Lung (tissue), 12 donors: ENCODE results near the gene MYL7. TPM values are rescaled to one million over a fixed set of nuclear protein-coding genes. Genes with fewer than 3 reads are reported as not detected.

ENCODE experiments used
- ATAC-seq: fragments of 200-7000 bp; cut with Tn5 transposase; one replicate; pipeline ENCODE4 v1.9.1; 2020; ENCODE audit warnings: moderate number of reproducible peaks; ENCODE audit not compliant: insufficient read depth, low FRiP score
- DNase-seq, 3 donors: peaks; one replicate each; pipeline ENCODE4 v3.0.0-alpha.2; 2013 to 2017
- H3K27ac ChIP-seq, 2 donors: one replicate each; pipeline ENCODE4 v1.5.1; 2013; ENCODE audit warnings: mild to moderate bottlenecking in 2 of 2, moderate library complexity in 2 of 2, control low read depth in 1 of 2, inconsistent platforms in 1 of 2, low read depth in 1 of 2, low read length in 1 of 2
- H3K27me3 ChIP-seq, 3 donors: one replicate each; pipeline ENCODE4 v1.5.1; 2013; ENCODE audit warnings: low read length in 2 of 3; ENCODE audit not compliant: control insufficient read depth in 3 of 3, insufficient read depth in 3 of 3
- H3K36me3 ChIP-seq, 4 donors: one replicate each; pipeline ENCODE4 v1.5.1; 2013; ENCODE audit warnings: low read length in 4 of 4, mild to moderate bottlenecking in 1 of 4, moderate library complexity in 1 of 4; ENCODE audit not compliant: control insufficient read depth in 4 of 4, insufficient read depth in 4 of 4
- H3K4me1 ChIP-seq, 5 donors: one replicate each; pipeline ENCODE4 v1.5.1; 2013; ENCODE audit warnings: low read length in 5 of 5, mild to moderate bottlenecking in 2 of 5, moderate library complexity in 1 of 5; ENCODE audit not compliant: control insufficient read depth in 5 of 5, insufficient read depth in 5 of 5
- H3K4me3 ChIP-seq: one replicate; pipeline ENCODE4 v1.5.1; 2013; ENCODE audit warnings: mild to moderate bottlenecking, control low read depth, moderate library complexity
- H3K9ac ChIP-seq, 2 donors: one replicate each; pipeline ENCODE4 v1.5.1; 2013; ENCODE audit warnings: low read length in 2 of 2, control low read depth in 1 of 2; ENCODE audit not compliant: insufficient read depth in 1 of 2
- H3K9me3 ChIP-seq, 4 donors: one replicate each; pipeline ENCODE4 v1.5.1; 2013; ENCODE audit warnings: low read length in 3 of 4, mild to moderate bottlenecking in 1 of 4, moderate library complexity in 1 of 4; ENCODE audit not compliant: control insufficient read depth in 4 of 4, insufficient read depth in 3 of 4
- WGBS, 2 donors: extraction: QIAGEN DNeasy Blood & Tissue Kit; methylation state at CpG; one replicate each; pipeline ENCODE4 v1.1.7; 2013; 5-methylcytosine and 5-hydroxymethylcytosine counted together
- polyA plus RNA-seq, 2 donors: library from polyadenylated mRNA; stranded (reverse); fragments of 200-250 nt; gene quantifications; one replicate each; pipeline ENCODE4 v1.2.1, GENCODE V29; 2013
- total RNA-seq, 2 donors: library from RNA; depleted of rRNA in 1 of 2; stranded (reverse); fragments of >200 nt in 1 of 2; gene quantifications; one replicate each; pipeline ENCODE4 v1.2.1, GENCODE V29; 2014 to 2021
- TF ChIP-seq, protein P1 (sequence below): IDR thresholded peaks from 2 replicates; pipeline ENCODE4 v1.5.1; 2012; ENCODE audit warnings: mild to moderate bottlenecking; ENCODE audit errors: control extremely low read depth, extremely low read depth
- donor health status: control.
- donor health status: control.
- donor health status: Bipolar disorder and iron deficiency.
- donor health status: healthy.
- donor health status: DM: yes; HTN: yes; CAD: no.

The MYL7 gene
- total and polyA plus RNA-seq, 4 donors, result 0.08 to 13.0 TPM; not detected in 2

DNA sequence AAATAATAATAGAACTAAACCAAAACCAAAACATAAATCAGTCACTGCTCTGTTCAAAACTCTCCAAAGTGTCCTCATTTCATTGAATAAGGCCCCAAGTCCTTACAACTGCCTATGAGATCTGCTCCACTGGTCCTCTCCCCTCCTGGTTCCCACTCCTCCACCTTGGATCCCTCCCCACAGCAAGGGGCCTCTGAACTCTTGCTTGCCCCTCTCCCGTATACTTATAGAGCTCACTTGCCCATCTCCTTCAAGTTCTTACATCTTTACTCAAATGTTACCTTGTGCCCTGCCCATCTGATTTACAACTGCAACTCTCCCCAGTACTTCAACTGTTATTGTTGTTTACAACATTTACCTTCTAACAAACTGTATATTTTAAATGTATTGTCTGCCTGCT, 18.6 kb downstream of the MYL7 start:
- ATAC-seq (no peak), DNase-seq (no peak)
- Histone ChIP-seq H3K9ac (peak overlapping the region; percentile 61 to 76), H3K4me3 (peak overlapping the region; percentile 32), H3K4me1 (peaks cover 3 to 23% (median 9%) of the 10 kb centered on the region in 5 donors), H3K9me3 (no peaks in the 10 kb centered on the region), H3K36me3 (peaks cover 0 to 23% (median 17%) of the 10 kb centered on the region in 4 donors), H3K27me3 (no peaks in the 10 kb centered on the region), H3K27ac (peak overlapping the region in 1 of 2 donors; percentile 69)
- TF ChIP-seq, protein P1, sequence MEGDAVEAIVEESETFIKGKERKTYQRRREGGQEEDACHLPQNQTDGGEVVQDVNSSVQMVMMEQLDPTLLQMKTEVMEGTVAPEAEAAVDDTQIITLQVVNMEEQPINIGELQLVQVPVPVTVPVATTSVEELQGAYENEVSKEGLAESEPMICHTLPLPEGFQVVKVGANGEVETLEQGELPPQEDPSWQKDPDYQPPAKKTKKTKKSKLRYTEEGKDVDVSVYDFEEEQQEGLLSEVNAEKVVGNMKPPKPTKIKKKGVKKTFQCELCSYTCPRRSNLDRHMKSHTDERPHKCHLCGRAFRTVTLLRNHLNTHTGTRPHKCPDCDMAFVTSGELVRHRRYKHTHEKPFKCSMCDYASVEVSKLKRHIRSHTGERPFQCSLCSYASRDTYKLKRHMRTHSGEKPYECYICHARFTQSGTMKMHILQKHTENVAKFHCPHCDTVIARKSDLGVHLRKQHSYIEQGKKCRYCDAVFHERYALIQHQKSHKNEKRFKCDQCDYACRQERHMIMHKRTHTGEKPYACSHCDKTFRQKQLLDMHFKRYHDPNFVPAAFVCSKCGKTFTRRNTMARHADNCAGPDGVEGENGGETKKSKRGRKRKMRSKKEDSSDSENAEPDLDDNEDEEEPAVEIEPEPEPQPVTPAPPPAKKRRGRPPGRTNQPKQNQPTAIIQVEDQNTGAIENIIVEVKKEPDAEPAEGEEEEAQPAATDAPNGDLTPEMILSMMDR, result no peak
- WGBS, 2 donors, result 51 to 68% methylated on average over 1 of the region's 1 CpG

DNA sequence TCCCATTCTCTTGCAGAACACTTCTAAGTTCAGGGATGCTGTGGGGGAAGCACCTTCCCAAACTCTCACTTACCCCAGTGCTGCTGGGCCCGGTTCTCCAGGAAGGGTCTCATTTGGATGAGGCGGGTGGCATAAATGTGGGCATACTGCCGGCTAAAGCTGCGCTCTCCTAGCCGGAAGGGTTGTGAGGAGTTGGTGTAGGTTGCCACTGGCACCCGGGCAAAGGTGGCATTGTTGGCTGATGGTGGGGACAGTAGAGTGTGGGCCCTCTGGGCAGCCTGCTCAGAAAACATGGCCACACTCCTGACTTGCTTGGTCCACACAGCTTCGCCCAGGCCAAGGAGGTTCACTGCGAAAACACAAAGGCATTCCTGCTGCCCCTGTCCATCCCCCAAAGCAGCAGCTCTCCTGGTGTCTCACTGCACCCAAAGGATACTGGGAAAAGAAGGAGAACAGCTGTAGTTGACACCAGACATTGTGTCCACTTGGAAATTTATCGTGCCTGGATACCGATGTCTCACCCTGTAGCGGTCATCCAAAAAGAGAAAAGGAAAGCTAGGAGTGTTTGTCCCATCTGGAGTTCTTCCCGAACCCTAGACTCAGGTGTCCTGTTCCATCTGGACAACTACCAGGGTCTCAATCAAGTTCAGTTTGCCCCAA, 19.2 kb downstream of the MYL7 start:
- Histone ChIP-seq H3K9me3 (no peaks in the 10 kb centered on the region), H3K36me3 (peaks cover 0 to 29% (median 17%) of the 10 kb centered on the region in 4 donors), H3K9ac (no peak overlapping the region), H3K27ac (no peak overlapping the region), H3K4me3 (no peak overlapping the region), H3K27me3 (no peaks in the 10 kb centered on the region), H3K4me1 (peaks cover 3 to 23% (median 9%) of the 10 kb centered on the region in 5 donors)
- no peak for ATAC-seq
- TF ChIP-seq, protein P1, result no peak
- WGBS, 2 donors, result 93 to 95% methylated on average over 12 of the region's 12 CpGs
- DNase-seq, result no peak

DNA sequence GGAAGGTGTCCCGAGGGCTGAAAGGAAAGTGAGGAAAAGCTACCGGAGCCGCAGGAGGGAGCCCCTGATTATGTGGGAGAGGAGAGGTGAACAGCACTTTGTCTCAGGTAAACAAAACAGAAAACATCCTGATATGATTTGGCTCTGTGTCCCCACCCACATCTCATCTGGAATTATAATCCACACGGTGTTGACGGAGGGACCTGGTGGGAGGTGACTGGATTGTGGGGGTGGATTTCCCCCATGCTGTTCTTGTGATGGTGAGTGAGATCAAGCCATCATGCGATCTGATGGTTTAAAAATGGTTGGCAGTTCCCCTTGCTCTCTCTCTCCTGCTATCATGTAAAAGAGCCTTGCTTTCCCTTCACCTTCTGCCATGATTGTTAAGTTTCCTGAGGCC, 20.7 kb downstream of the MYL7 start:
- H3K36me3 ChIP-seq, result peaks cover 0 to 42% (median 17%) of the 10 kb centered on the region in 4 donors
- H3K27me3 ChIP-seq, result no peaks in the 10 kb centered on the region
- H3K9ac ChIP-seq, result no peak overlapping the region
- DNase-seq (no peak), ATAC-seq (no peak)
- TF ChIP-seq, protein P1, result no peak
- H3K27ac ChIP-seq, result no peak overlapping the region
- H3K4me1 ChIP-seq, result peaks cover 3 to 23% (median 9%) of the 10 kb centered on the region in 5 donors
- H3K9me3 ChIP-seq, result no peaks in the 10 kb centered on the region
- 87 to 94% methylated on average over 6 of the region's 6 CpGs for WGBS, 2 donors
- no peak overlapping the region for H3K4me3 ChIP-seq
